GM12878 (cell line): ENCODE data around the gene STYXL2. TPM values are rescaled to one million over a fixed set of nuclear protein-coding genes. Genes with fewer than 3 reads are reported as not detected.

Source experiments
- ATAC-seq: fragments of 200-7000 bp; cut with Tn5 transposase; 3 replicates; pipeline ENCODE4 v1.9.1; 2020; ENCODE audit warnings: mild to moderate bottlenecking, moderate library complexity
- BruUV-seq: library from RNA; stranded (reverse); fragments of 400-500 nt; replicated peaks from 2 replicates; lab custom pipeline; 2021; lab: Mats Ljungman, UMichigan
- CTCF ChIA-PET: fragments of 300-600 bp; sonication (Branson Sonifier 250); formaldehyde crosslinking; extraction: SDS; loops from one replicate; lab custom pipeline; 2021; ENCODE audit warnings: inconsistent platforms; lab: Yijun Ruan, JAX
- POLR2A ChIA-PET: fragments of 350-600 bp; formaldehyde crosslinking; extraction: SDS; loops from one replicate; lab custom pipeline; 2021; ENCODE audit warnings: inconsistent platforms; lab: Charles Lee
- RAD21 ChIA-PET: fragments of 300-600 bp; sonication (Branson Sonifier 250); formaldehyde crosslinking; loops from one replicate; lab custom pipeline; 2023; ENCODE audit warnings: antibody characterized with exemption; ENCODE audit not compliant: unreplicated experiment; lab: Charles Lee
- SMC1A ChIA-PET: fragments of 300-600 bp; sonication (Branson Sonifier 250); formaldehyde crosslinking; loops from one replicate; lab custom pipeline; 2023; ENCODE audit not compliant: unreplicated experiment, uncharacterized antibody; lab: Charles Lee
- DNase-seq: peaks from one replicate; pipeline ENCODE4 v3.0.0-alpha.2; 2011; ENCODE audit warnings: low read depth, low spot score
- FAIRE-seq: peaks from 3 replicates; lab custom pipeline; 2011; peaks lifted over from hg19 to GRCh38; lab: Jason Lieb, UNC
- H2AFZ ChIP-seq: 2 replicates; pipeline ENCODE4 v1.6.0; 2011; ENCODE audit warnings: low read depth, low read length, control low read depth; ENCODE audit not compliant: control insufficient read depth
- H3K27ac ChIP-seq: 2 replicates; pipeline ENCODE4 v1.5.1; 2011; ENCODE audit warnings: control low read depth; ENCODE audit not compliant: control insufficient read depth, insufficient read depth
- H3K27me3 ChIP-seq, 2 experiments: replicated peaks in 1 of 2; 2 replicates each; pipeline versions ENCODE4 v1.6.0 to v1.6.1; 2011; ENCODE audit warnings: low read length in 1 of 2; ENCODE audit not compliant: control insufficient read depth in 2 of 2, insufficient read depth in 2 of 2
- H3K36me3 ChIP-seq, 2 experiments: 2 replicates each; pipeline ENCODE4 v1.5.1; 2011; ENCODE audit warnings: low read length in 1 of 2; ENCODE audit not compliant: control insufficient read depth in 2 of 2, insufficient read depth in 2 of 2
- H3K4me1 ChIP-seq: 2 replicates; pipeline ENCODE4 v1.6.1; 2011; ENCODE audit warnings: mild to moderate bottlenecking, low read length, moderate library complexity, mixed read lengths; ENCODE audit not compliant: control insufficient read depth, insufficient read depth
- H3K4me2 ChIP-seq: 2 replicates; pipeline ENCODE4 v1.6.0; 2011; ENCODE audit warnings: control low read depth; ENCODE audit not compliant: control insufficient read depth, insufficient read depth
- H3K4me3 ChIP-seq: fragments of 200-600 bp; sonication (generic); 2 replicates; pipeline ENCODE4 v1.5.1; 2016
- H3K79me2 ChIP-seq: 2 replicates; pipeline ENCODE4 v1.6.0; 2011; ENCODE audit warnings: low read length; ENCODE audit not compliant: control insufficient read depth, insufficient read depth
- H3K9ac ChIP-seq: 2 replicates; pipeline ENCODE4 v1.8.0; 2011; ENCODE audit warnings: low read length, control low read depth, mixed read lengths; ENCODE audit not compliant: control insufficient read depth, insufficient read depth
- H3K9me3 ChIP-seq: replicated peaks from 3 replicates; pipeline ENCODE4 v1.5.1; 2011; ENCODE audit warnings: mild to moderate bottlenecking, low read length; ENCODE audit not compliant: control insufficient read depth, insufficient read depth
- H4K20me1 ChIP-seq: 2 replicates; pipeline ENCODE4 v1.6.0; 2011; ENCODE audit not compliant: control insufficient read depth, insufficient read depth
- ATF7 ChIP-seq: fragments of 450-650 bp; IDR thresholded peaks from 2 replicates; pipeline ENCODE4 v1.6.1; 2016; ENCODE audit warnings: low read depth, mild to moderate bottlenecking
- BCL11A ChIP-seq: IDR thresholded peaks from 2 replicates; pipeline ENCODE4 v1.6.1; 2011; ENCODE audit warnings: low read depth, low read length
- CHD1 ChIP-seq: IDR thresholded peaks from 2 replicates; pipeline ENCODE4 v1.6.1; 2012; ENCODE audit warnings: low read depth, low read length, improper control_type of control experiment
- CHD4 ChIP-seq: fragments of 200-600 bp; sonication (generic); IDR thresholded peaks from 2 replicates; pipeline ENCODE4 v1.6.1; 2016; ENCODE audit warnings: mild to moderate bottlenecking
- CREM ChIP-seq: IDR thresholded peaks from 2 replicates; pipeline ENCODE4 v1.6.1; 2014; ENCODE audit warnings: antibody characterized with exemption, low read depth
- DPF2 ChIP-seq: fragments of 450-650 bp; IDR thresholded peaks from 2 replicates; pipeline ENCODE4 v1.6.1; 2017; ENCODE audit warnings: mild to moderate bottlenecking
- FOXK2 ChIP-seq: fragments of 450-650 bp; IDR thresholded peaks from 2 replicates; pipeline ENCODE4 v1.6.1; 2017; ENCODE audit warnings: mild to moderate bottlenecking, moderate library complexity
- HDAC2 ChIP-seq: fragments of 200-600 bp; sonication (generic); IDR thresholded peaks from 2 replicates; pipeline ENCODE4 v1.6.1; 2017
- JUND ChIP-seq: IDR thresholded peaks from 2 replicates; pipeline ENCODE4 v1.6.1; 2012; ENCODE audit warnings: low read depth, mild to moderate bottlenecking, low read length, improper control_type of control experiment, moderate library complexity
- KDM1A ChIP-seq: fragments of 200-600 bp; sonication (generic); IDR thresholded peaks from 2 replicates; pipeline ENCODE4 v1.6.1; 2016; ENCODE audit warnings: borderline replicate concordance
- POLR2A ChIP-seq: IDR thresholded peaks from 2 replicates; pipeline ENCODE4 v1.6.1; 2011; ENCODE audit warnings: low read depth, mild to moderate bottlenecking, low read length
- POU2F2 ChIP-seq: IDR thresholded peaks from 3 replicates; pipeline ENCODE4 v1.6.1; 2011; ENCODE audit warnings: low read depth, mild to moderate bottlenecking, low read length, borderline replicate concordance
- SMARCA5 ChIP-seq: fragments of 450-650 bp; IDR thresholded peaks from 2 replicates; pipeline ENCODE4 v1.6.1; 2017; ENCODE audit warnings: mild to moderate bottlenecking
- SMC3 ChIP-seq: IDR thresholded peaks from 2 replicates; pipeline ENCODE4 v1.6.1; 2011; ENCODE audit warnings: low read length, improper control_type of control experiment, borderline replicate concordance
- STAT3 ChIP-seq: IDR thresholded peaks from 2 replicates; pipeline ENCODE4 v1.6.1; 2011; ENCODE audit warnings: low read depth, low read length, improper control_type of control experiment
- TCF12 ChIP-seq: IDR thresholded peaks from 2 replicates; pipeline ENCODE4 v1.6.1; 2011; ENCODE audit warnings: low read depth, mild to moderate bottlenecking, low read length
- ZNF207 ChIP-seq: fragments of 450-650 bp; IDR thresholded peaks from 2 replicates; pipeline ENCODE4 v1.6.1; 2014; ENCODE audit warnings: antibody characterized with exemption, mild to moderate bottlenecking, borderline replicate concordance
- WGBS: methylation state at CpG from one replicate; pipeline ENCODE4 v1.1.6; 2016; ENCODE audit warnings: low lambda C conversion rate; ENCODE audit not compliant: insufficient replicate concordance, insufficient coverage; ENCODE audit errors: missing lambda C conversion rate; 5-methylcytosine and 5-hydroxymethylcytosine counted together
- in situ Hi-C: fragments of 300-500 bp; cut with MboI; formaldehyde crosslinking; loops from 9 replicates; pipeline ENCODE4 v1.14.3; 2018; ENCODE audit warnings: mixed read lengths
- intact Hi-C: fragments of 100-400 bp; cut with micrococcal nuclease; formaldehyde crosslinking; loops from one replicate; pipeline ENCODE4 v1.14.2; 2022; ENCODE audit not compliant: unreplicated experiment
- polyA plus RNA-seq, 11 experiments: library from polyadenylated mRNA; depleted of rRNA in 4 of 11; unstranded in 6 of 11; stranded (reverse) in 5 of 11; fragments of >200 nt; fragmentation: Nextera tagmentation in 4 of 11; fragmentation: Illumina TruSeq in 1 of 11; extraction: Ambion mirVana in 4 of 11; extraction: Trizol in 1 of 11; gene quantifications; 1 replicate in 1 of 11; 2 replicates in 10 of 11; pipeline versions ENCODE4 v1.2.1 to v1.2.3, GENCODE V29; 2011 to 2016; ENCODE audit warnings: inconsistent platforms in 2 of 11, missing spikeins in 2 of 11, low read depth in 1 of 11
- total RNA-seq, 4 experiments: library from RNA; depleted of rRNA in 3 of 4; stranded (reverse); fragments of >200 nt in 3 of 4; fragmentation: Illumina TruSeq in 1 of 4; extraction: Trizol in 1 of 4; gene quantifications; 2 replicates each; pipeline versions ENCODE4 v1.2.1 to v1.2.3, GENCODE V29; 2013 to 2021
- TF ChIP-seq, protein P1 (sequence below): fragments of 450-650 bp; IDR thresholded peaks from 2 replicates; pipeline ENCODE4 v1.6.1; 2018; ENCODE audit warnings: borderline replicate concordance, mild to moderate bottlenecking; ENCODE audit not compliant: partially characterized antibody

The STYXL2 gene
- total and polyA plus RNA-seq, 10 of the 15 experiments (the other 5 are each of a cell fraction or from before 2014, with no cell fraction given), result under 0.01 to 0.08 (median 0.03) TPM; not detected in 7

DNA sequence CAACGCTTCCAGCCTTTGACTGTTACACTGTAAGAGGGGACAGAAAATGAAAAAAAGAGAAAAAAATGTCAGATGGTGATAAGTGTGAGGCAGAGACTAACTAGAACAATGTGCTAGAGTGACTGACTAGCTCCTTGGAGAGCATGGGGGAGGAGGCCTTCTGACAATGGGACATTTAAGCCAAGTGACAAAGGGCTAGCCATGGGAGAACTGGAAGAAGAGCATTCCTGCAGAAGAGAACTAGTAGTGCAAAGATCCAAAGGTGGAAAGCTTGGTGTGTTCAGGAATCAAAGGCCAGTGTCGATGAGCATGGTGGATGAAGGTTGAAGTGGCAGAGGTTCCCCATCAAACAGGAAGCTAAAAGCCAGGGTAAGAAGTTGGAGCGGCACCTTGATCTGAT is 25.8 kb downstream of the STYXL2 start:
- Histone ChIP-seq H3K27me3 (peaks cover 0 to 2% of the 10 kb centered on the region in 2 experiments; a peak in 1 of 4 replicates), H3K4me3 (no peak overlapping the region), H3K4me2 (no peak overlapping the region), H3K79me2 (no peaks in the 10 kb centered on the region), H3K36me3 (no peaks in the 10 kb centered on the region), H3K4me1 (no peaks in the 10 kb centered on the region), H3K9ac (no peak overlapping the region), H2AFZ (no peak overlapping the region), H3K9me3 (no peaks in the 10 kb centered on the region), H3K27ac (no peak overlapping the region), H4K20me1 (no peaks in the 10 kb centered on the region)
- intact Hi-C loops, result loop anchor here (5.0 to 10.0 kb wide), 2 partner anchors 207 to 325 kb away; no protein-coding TSS in a partner anchor
- SMC1A ChIA-PET, result no interaction called here
- BruUV-seq, result no TSS peak
- no peak for DNase-seq
- FAIRE-seq, result no peak
- RAD21 ChIA-PET, result no interaction called here
- POLR2A ChIA-PET, result no interaction called here
- TF ChIP-seq HDAC2, result no peak
- TF ChIP-seq FOXK2, result no peak
- TF ChIP-seq BCL11A, result no peak
- no peak for TF ChIP-seq CHD4
- TF ChIP-seq TCF12, result no peak
- no peak for TF ChIP-seq DPF2
- no peak for TF ChIP-seq CREM
- no peak for TF ChIP-seq ATF7
- TF ChIP-seq ZNF207, result no peak
- TF ChIP-seq POLR2A, result no peak
- TF ChIP-seq CHD1, result no peak
- TF ChIP-seq, protein P1, sequence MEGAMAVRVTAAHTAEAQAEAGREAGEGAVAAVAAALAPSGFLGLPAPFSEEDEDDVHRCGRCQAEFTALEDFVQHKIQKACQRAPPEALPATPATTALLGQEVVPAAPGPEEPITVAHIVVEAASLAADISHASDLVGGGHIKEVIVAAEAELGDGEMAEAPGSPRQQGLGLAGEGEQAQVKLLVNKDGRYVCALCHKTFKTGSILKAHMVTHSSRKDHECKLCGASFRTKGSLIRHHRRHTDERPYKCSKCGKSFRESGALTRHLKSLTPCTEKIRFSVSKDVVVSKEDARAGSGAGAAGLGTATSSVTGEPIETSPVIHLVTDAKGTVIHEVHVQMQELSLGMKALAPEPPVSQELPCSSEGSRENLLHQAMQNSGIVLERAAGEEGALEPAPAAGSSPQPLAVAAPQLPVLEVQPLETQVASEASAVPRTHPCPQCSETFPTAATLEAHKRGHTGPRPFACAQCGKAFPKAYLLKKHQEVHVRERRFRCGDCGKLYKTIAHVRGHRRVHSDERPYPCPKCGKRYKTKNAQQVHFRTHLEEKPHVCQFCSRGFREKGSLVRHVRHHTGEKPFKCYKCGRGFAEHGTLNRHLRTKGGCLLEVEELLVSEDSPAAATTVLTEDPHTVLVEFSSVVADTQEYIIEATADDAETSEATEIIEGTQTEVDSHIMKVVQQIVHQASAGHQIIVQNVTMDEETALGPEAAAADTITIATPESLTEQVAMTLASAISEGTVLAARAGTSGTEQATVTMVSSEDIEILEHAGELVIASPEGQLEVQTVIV, result no peak
- no peak for TF ChIP-seq KDM1A
- no peak for TF ChIP-seq POU2F2
- no peak for TF ChIP-seq STAT3
- no peak for TF ChIP-seq SMARCA5
- no peak for TF ChIP-seq JUND
- TF ChIP-seq SMC3, result no peak
- 41% methylated on average over 3 of the region's 3 CpGs for WGBS
- ATAC-seq, result no peak
- in situ Hi-C loops, result loop anchor here (5.0 kb wide), 1 partner anchor 52 kb away; no protein-coding TSS in a partner anchor
- CTCF ChIA-PET, result interaction anchor here (0.6 kb wide), 1 partner anchor 1205 kb away, joined by 3 read pairs; no protein-coding TSS in a partner anchor
